DOHH2 (cell line): ENCODE results near the gene SCRN2.

Experiments used
- CTCF ChIP-seq: fragments of 200-600 bp; sonication (generic); IDR thresholded peaks from one replicate; pipeline ENCODE4 v1.5.1; 2014; ENCODE audit warnings: antibody characterized with exemption, mild to moderate bottlenecking, low read depth, low read length; ENCODE audit not compliant: poor library complexity, severe bottlenecking
- EZH2phosphoT487 ChIP-seq: fragments of 200-600 bp; sonication (generic); IDR thresholded peaks from 2 replicates; pipeline ENCODE4 v1.6.1; 2017; ENCODE audit warnings: borderline replicate concordance, mild to moderate bottlenecking, antibody characterized with exemption, low read length, moderate library complexity, mixed read lengths

- no peak for TF ChIP-seq CTCF
- TF ChIP-seq EZH2phosphoT487 = no peak
Measured at GRCh38 chr17:47848198-47848513, 7.1 kb upstream of the SCRN2 start.
